Lung (tissue), 12 donors: ENCODE results near the gene ZNF836. TPM values are rescaled to one million over a fixed set of nuclear protein-coding genes. Genes with fewer than 3 reads are reported as not detected.
"Not testable (repeated sequence)": the region's sequence is repeated elsewhere in the genome, so short reads cannot be mapped to it uniquely, and the experiment has no call there.

ENCODE experiments used
- ATAC-seq: fragments of 200-7000 bp; cut with Tn5 transposase; one replicate; pipeline ENCODE4 v1.9.1; 2020; ENCODE audit warnings: moderate number of reproducible peaks; ENCODE audit not compliant: insufficient read depth, low FRiP score
- DNase-seq, 3 donors: peaks; one replicate each; pipeline ENCODE4 v3.0.0-alpha.2; 2013 to 2017
- H3K27ac ChIP-seq, 2 donors: one replicate each; pipeline ENCODE4 v1.5.1; 2013; ENCODE audit warnings: mild to moderate bottlenecking in 2 of 2, moderate library complexity in 2 of 2, control low read depth in 1 of 2, inconsistent platforms in 1 of 2, low read depth in 1 of 2, low read length in 1 of 2
- H3K27me3 ChIP-seq, 3 donors: one replicate each; pipeline ENCODE4 v1.5.1; 2013; ENCODE audit warnings: low read length in 2 of 3; ENCODE audit not compliant: control insufficient read depth in 3 of 3, insufficient read depth in 3 of 3
- H3K36me3 ChIP-seq, 4 donors: one replicate each; pipeline ENCODE4 v1.5.1; 2013; ENCODE audit warnings: low read length in 4 of 4, mild to moderate bottlenecking in 1 of 4, moderate library complexity in 1 of 4; ENCODE audit not compliant: control insufficient read depth in 4 of 4, insufficient read depth in 4 of 4
- H3K4me1 ChIP-seq, 5 donors: one replicate each; pipeline ENCODE4 v1.5.1; 2013; ENCODE audit warnings: low read length in 5 of 5, mild to moderate bottlenecking in 2 of 5, moderate library complexity in 1 of 5; ENCODE audit not compliant: control insufficient read depth in 5 of 5, insufficient read depth in 5 of 5
- H3K4me3 ChIP-seq: one replicate; pipeline ENCODE4 v1.5.1; 2013; ENCODE audit warnings: mild to moderate bottlenecking, control low read depth, moderate library complexity
- H3K9ac ChIP-seq, 2 donors: one replicate each; pipeline ENCODE4 v1.5.1; 2013; ENCODE audit warnings: low read length in 2 of 2, control low read depth in 1 of 2; ENCODE audit not compliant: insufficient read depth in 1 of 2
- H3K9me3 ChIP-seq, 4 donors: one replicate each; pipeline ENCODE4 v1.5.1; 2013; ENCODE audit warnings: low read length in 3 of 4, mild to moderate bottlenecking in 1 of 4, moderate library complexity in 1 of 4; ENCODE audit not compliant: control insufficient read depth in 4 of 4, insufficient read depth in 3 of 4
- CTCF ChIP-seq: IDR thresholded peaks from 2 replicates; pipeline ENCODE4 v1.5.1; 2012; ENCODE audit warnings: mild to moderate bottlenecking; ENCODE audit errors: control extremely low read depth, extremely low read depth
- WGBS, 2 donors: extraction: QIAGEN DNeasy Blood & Tissue Kit; methylation state at CpG; one replicate each; pipeline ENCODE4 v1.1.7; 2013; 5-methylcytosine and 5-hydroxymethylcytosine counted together
- polyA plus RNA-seq, 2 donors: library from polyadenylated mRNA; stranded (reverse); fragments of 200-250 nt; gene quantifications; one replicate each; pipeline ENCODE4 v1.2.1, GENCODE V29; 2013
- total RNA-seq, 2 donors: library from RNA; depleted of rRNA in 1 of 2; stranded (reverse); fragments of >200 nt in 1 of 2; gene quantifications; one replicate each; pipeline ENCODE4 v1.2.1, GENCODE V29; 2014 to 2021
- donor health status: control.
- donor health status: control.
- donor health status: Bipolar disorder and iron deficiency.
- donor health status: healthy.
- donor health status: DM: yes; HTN: yes; CAD: no.

ZNF836 gene
- total and polyA plus RNA-seq, 4 donors: 3.0 to 20.6 (median 9.7) TPM

DNA sequence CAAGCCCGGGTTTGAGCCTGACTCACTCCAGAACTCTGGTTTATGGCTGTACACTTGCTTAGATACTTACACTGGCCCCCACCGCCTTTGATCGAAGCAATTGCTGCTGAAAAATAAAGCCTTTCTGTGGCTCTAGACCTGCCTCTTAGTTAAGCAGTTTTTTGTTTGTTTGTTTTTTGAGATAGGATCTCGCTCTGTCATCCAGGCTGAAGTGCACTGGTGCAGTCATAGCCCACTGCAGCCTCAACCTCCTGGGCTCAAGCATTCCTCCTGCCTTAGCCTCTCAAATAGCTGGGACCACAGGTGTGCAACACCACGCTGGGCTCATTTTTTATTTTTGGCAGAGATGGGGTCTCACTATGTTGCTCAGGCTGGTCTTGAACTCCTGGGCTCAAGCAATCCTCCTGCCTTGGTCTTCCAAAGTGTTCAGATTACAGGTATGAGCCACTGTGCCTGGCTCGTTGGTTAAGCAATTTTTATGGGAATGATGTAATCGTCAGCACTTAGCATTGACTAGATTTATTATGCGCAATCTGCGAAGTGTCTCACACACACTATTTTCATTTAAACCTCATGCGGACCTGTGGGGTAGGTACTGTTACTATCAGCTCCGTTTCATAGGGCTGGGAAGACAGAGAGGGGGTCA lies 40.6 kb upstream of the ZNF836 start:
- Histone ChIP-seq H3K4me3 (no peak overlapping the region), H3K27me3 (no peaks in the 10 kb centered on the region), H3K4me1 (no peaks in the 10 kb centered on the region), H3K36me3 (peaks cover 44 to 71% (median 60%) of the 10 kb centered on the region in 4 donors), H3K9ac (no peak overlapping the region), H3K27ac (no peak overlapping the region), H3K9me3 (no peaks in the 10 kb centered on the region)
- no peak for DNase-seq
- ATAC-seq: no peak
- TF ChIP-seq CTCF: no peak
- 85 to 91% methylated on average over 11 of the region's 11 CpGs for WGBS, 2 donors

DNA sequence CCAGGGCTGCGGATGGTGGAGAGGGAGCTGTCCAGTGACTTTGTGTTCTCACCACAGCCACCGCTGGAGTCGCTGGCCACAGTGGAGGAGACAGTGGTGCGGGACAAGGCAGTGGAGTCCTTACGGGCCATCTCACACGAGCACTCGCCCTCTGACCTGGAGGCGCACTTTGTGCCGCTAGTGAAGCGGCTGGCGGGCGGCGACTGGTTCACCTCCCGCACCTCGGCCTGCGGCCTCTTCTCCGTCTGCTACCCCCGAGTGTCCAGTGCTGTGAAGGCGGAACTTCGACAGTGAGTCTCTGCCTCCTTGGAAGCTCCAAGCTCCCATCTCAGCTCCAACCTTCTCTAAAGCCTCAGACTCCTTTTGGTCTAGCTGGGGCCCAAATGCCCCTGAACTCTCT lies 39.8 kb upstream of the ZNF836 start:
- H3K9ac ChIP-seq: no peak overlapping the region
- H3K27ac ChIP-seq: no peak overlapping the region
- peaks cover 0 to 2% (median 0%) of the 10 kb centered on the region in 5 donors for H3K4me1 ChIP-seq
- H3K4me3 ChIP-seq: no peak overlapping the region
- ATAC-seq (no peak), DNase-seq (no peak)
- no peaks in the 10 kb centered on the region for H3K9me3 ChIP-seq
- no peak for TF ChIP-seq CTCF
- H3K36me3 ChIP-seq: peaks cover 46 to 73% (median 62%) of the 10 kb centered on the region in 4 donors
- no peaks in the 10 kb centered on the region for H3K27me3 ChIP-seq
- 97% methylated on average over 20 of the region's 20 CpGs for WGBS, 2 donors

- H3K4me1 ChIP-seq: peaks cover 0 to 6% (median 0%) of the 10 kb centered on the region in 5 donors
- no peak overlapping the region for H3K27ac ChIP-seq
- no peak overlapping the region for H3K9ac ChIP-seq
- peaks cover 36 to 67% (median 63%) of the 10 kb centered on the region in 4 donors for H3K36me3 ChIP-seq
- no peak for TF ChIP-seq CTCF
- DNase-seq (no peak), ATAC-seq (no peak)
- no peak overlapping the region for H3K4me3 ChIP-seq
- H3K27me3 ChIP-seq: no peaks in the 10 kb centered on the region
- H3K9me3 ChIP-seq: no peaks in the 10 kb centered on the region
- 88 to 92% methylated on average over 5 of the region's 5 CpGs for WGBS, 2 donors
Observed at GRCh38 chr19:52206481-52206880, 35.1 kb upstream of the ZNF836 start.

- H3K9ac ChIP-seq: not testable (repeated sequence)
Observed at GRCh38 chr19:52200755-52201391, 29.5 kb upstream of the ZNF836 start.

More at GRCh38 chr19:52200755-52201391, 29.5 kb upstream of the ZNF836 start:
- not testable (repeated sequence) for ATAC-seq, H3K9me3 ChIP-seq, H3K27me3 ChIP-seq, DNase-seq, H3K4me3 ChIP-seq
- Histone ChIP-seq H3K27ac (peak overlapping the region in 1 of 2 donors; percentile 84), H3K4me1 (peaks cover 0 to 39% (median 0%) of the 10 kb centered on the region in 5 donors), H3K36me3 (peaks cover 33 to 62% (median 37%) of the 10 kb centered on the region in 4 donors)
- 88 to 93% methylated on average over 17 of the region's 17 CpGs for WGBS, 2 donors
